ENCODE measurements around the gene SV2B.

The SV2B gene

DNA sequence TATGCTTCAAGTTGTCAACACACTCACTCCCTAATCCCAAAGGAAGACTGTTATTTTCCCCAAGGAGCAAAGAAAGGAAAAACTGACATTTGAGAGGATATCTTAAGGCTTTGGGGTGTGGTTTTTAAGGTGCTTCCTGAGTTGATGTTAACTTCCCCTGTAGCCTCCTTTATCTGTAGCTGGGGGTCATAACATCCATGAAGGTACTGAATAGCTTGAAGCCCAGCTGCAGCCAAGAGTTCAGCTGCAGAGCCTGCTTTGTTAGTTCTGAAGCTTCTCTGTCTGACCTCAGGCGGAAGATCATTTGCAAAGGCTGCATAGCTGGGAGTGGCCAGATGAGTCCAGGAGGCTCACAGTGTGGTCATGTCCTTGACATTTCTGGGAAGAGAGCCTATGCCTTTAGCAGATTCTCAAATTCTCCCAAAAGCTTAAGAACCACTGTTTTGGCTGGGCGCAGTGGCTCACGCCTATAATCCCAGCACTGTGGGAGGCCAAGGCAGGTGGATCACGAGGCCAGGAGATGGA, 165.4 kb downstream of the SV2B start:
- TF ChIP-seq, protein P1, sequence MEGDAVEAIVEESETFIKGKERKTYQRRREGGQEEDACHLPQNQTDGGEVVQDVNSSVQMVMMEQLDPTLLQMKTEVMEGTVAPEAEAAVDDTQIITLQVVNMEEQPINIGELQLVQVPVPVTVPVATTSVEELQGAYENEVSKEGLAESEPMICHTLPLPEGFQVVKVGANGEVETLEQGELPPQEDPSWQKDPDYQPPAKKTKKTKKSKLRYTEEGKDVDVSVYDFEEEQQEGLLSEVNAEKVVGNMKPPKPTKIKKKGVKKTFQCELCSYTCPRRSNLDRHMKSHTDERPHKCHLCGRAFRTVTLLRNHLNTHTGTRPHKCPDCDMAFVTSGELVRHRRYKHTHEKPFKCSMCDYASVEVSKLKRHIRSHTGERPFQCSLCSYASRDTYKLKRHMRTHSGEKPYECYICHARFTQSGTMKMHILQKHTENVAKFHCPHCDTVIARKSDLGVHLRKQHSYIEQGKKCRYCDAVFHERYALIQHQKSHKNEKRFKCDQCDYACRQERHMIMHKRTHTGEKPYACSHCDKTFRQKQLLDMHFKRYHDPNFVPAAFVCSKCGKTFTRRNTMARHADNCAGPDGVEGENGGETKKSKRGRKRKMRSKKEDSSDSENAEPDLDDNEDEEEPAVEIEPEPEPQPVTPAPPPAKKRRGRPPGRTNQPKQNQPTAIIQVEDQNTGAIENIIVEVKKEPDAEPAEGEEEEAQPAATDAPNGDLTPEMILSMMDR (IDR thresholded peaks at IDR 0.05; ENCODE audit: insufficient read depth, low read depth, low read length, missing control alignments): no peak
- no peak for DNase-seq (ENCODE audit: low read depth)
- H3K4me3 ChIP-seq (ENCODE audit: low read length): no peak overlapping the region

DNA sequence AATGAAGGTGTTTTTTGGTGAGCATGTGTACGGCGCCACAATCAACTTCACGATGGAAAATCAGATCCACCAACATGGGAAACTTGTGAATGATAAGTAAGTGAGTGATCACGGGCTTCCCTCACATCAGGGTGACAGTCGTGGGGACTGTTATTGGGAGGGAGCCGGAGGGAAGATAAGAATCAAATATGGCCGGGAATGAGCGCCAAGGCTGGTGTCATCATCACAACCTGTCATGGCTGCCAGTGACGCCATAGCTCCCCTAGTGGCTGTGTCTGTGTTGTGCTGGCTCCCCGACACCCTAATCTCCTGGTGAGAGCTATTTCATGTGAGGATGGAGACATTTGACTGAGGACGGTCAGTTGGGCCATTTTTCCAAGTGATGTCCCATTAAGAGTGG, 168.5 kb downstream of the SV2B start:
- H3K4me3 ChIP-seq (ENCODE audit: low read length): no peak overlapping the region
- TF ChIP-seq, protein P1 (IDR thresholded peaks at IDR 0.05; ENCODE audit: insufficient read depth, low read depth, low read length, missing control alignments): peak; percentile 22
- no peak for DNase-seq (ENCODE audit: low read depth)

DNA sequence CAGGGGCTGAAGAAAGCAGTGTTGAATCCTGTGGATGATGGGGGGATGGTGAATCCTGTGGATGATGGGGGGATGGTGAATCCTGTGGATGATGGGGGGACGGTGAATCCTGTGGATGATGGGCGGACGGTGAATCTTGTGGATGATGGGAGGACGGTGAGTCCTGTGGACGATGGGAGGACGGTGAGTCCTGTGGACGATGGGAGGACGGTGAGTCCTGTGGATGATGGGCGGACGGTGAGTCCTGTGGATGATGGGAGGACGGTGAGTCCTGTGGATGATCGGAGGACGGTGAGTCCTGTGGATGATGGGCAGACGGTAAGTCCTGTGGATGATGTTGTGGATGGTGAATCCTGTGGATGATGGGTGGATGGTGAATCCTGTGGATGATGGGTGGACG, 170.7 kb downstream of the SV2B start:
- DNase-seq (ENCODE audit: low read depth): no peak
- no peak overlapping the region for H3K4me3 ChIP-seq (ENCODE audit: low read length)
- TF ChIP-seq, protein P1 (IDR thresholded peaks at IDR 0.05; ENCODE audit: insufficient read depth, low read depth, low read length, missing control alignments): no peak

DNA sequence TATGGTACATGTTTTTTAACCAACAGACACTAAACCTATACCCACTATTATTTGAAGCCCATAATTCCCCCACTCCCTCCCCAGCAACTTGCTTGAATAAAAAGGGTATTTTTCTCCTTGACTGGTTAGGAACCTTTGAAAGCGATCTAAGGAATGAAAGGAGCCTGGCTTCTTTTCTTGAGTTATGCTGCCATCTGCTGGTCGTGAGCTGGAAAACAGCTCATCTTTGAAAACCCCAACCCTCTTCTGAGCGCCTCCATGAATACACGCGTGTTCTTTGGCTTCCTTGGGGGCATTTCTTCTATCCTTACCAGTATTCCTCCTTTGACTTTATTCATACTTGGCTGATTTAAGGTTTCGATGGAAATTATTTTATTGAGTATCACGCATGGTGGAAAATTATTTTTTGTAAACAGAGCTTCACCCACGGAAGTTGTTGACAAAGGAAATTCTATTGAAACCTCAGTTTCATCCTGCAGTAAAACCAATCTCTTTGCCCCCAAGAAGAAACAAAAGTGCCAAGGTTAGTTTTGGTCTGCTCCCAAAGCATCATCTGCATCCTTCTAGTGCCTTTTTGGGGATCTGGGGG, 171.6 kb downstream of the SV2B start:
- DNase-seq (ENCODE audit: low read depth): peak; percentile 70
- TF ChIP-seq, protein P1 (IDR thresholded peaks at IDR 0.05; ENCODE audit: insufficient read depth, low read depth, low read length, missing control alignments): peak; percentile 80
- H3K4me3 ChIP-seq (ENCODE audit: low read length): no peak overlapping the region

DNA sequence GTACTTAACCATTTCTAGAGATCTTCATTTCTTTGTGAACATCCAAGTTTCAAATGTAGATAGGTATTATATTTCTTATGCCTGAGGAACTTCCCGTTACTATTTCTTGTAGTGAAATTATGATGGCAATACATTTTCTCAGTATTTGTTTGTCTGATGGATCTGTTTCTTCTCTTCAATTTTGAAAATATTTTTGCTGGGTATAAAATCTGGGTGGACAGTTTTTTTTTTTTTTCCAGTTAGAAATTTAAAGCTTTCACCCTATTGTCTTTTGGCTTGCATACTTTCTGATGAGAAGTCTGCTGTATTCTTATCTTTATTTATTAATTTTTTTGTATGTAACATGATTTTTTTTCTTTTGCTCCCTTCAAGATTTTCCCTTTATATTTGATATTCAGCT, 175.8 kb downstream of the SV2B start:
- no peak overlapping the region for H3K4me3 ChIP-seq (ENCODE audit: low read length)
- DNase-seq (ENCODE audit: low read depth): no peak
- TF ChIP-seq, protein P1 (IDR thresholded peaks at IDR 0.05; ENCODE audit: insufficient read depth, low read depth, low read length, missing control alignments): no peak

DNA sequence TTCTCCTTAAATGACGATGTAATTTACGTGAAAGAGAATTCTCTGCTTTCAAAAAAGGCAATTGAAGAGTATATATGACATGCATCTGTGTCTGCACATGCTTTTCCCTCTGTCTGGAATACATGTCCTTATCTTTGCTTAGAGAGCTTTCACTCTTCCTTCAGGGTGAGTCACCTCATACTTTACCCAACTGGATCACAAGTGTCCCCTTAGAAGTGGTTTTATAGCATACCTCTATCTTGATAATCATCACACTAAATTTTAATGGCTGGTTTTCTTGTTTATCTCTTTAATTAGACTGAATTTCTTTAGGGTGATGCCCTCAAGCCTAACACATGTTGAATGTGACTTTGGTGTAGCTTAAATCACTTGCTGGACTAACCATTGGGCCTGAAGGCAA, 178.9 kb downstream of the SV2B start:
- no peak overlapping the region for H3K4me3 ChIP-seq (ENCODE audit: low read length)
- DNase-seq (ENCODE audit: low read depth): no peak
- TF ChIP-seq, protein P1 (IDR thresholded peaks at IDR 0.05; ENCODE audit: insufficient read depth, low read depth, low read length, missing control alignments): no peak

DNA sequence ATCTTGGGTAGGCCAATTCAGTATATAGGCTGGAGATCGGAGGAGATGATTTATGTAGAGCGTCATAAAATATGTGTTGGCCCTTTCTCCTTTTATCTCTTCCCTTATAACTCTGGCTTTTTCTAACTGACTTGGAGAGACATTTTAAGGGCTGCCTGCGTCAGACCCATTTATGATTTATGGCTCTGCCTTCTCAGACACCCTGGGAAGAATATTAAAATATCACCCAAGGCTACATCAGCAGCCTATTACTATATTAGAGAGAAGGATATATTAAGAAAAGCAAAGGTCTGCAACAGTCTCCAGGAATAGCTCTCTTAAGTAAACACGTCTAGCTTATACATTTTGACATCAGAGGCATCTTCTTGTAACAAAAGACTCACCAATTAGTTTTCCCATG, 179.4 kb downstream of the SV2B start:
- no peak for DNase-seq (ENCODE audit: low read depth)
- TF ChIP-seq, protein P1 (IDR thresholded peaks at IDR 0.05; ENCODE audit: insufficient read depth, low read depth, low read length, missing control alignments): no peak
- H3K4me3 ChIP-seq (ENCODE audit: low read length): no peak overlapping the region

Data from epithelial cell of esophagus (primary cell).